ENCODE results near the gene PYROXD2.

PYROXD2 gene

GRCh38 chr10:98340261-98340939, 74.6 kb downstream of the PYROXD2 start:
- FAIRE-seq (peak; percentile 51), DNase-seq (ENCODE audit: extremely low spot score, insufficient read length, low read depth) (no peak)

GRCh38 chr10:98339799-98340198, 75.2 kb downstream of the PYROXD2 start:
- FAIRE-seq (peak; percentile 91), DNase-seq (ENCODE audit: extremely low spot score, insufficient read length, low read depth) (peak; percentile 36)

GRCh38 chr10:98338896-98339295, 76.1 kb downstream of the PYROXD2 start:
- DNase-seq (ENCODE audit: extremely low spot score, insufficient read length, low read depth) (no peak), FAIRE-seq (no peak)

- FAIRE-seq (no peak), DNase-seq (ENCODE audit: extremely low spot score, insufficient read length, low read depth) (no peak)
Observed at GRCh38 chr10:98338318-98338717, 76.7 kb downstream of the PYROXD2 start.

- DNase-seq (ENCODE audit: extremely low spot score, insufficient read length, low read depth) (no peak), FAIRE-seq (no peak)
Observed at GRCh38 chr10:98337484-98337883, 77.5 kb downstream of the PYROXD2 start.
